Natural killer cell (primary cell): ENCODE measurements around the gene MPLKIP. TPM values are rescaled to one million over a fixed set of nuclear protein-coding genes. Genes with fewer than 3 reads are reported as not detected.

Source experiments
- ATAC-seq, 3 donors: fragments of 150-1000 bp in 2 of 3; fragments of 200-7000 bp in 1 of 3; cut with Tn5 transposase; 1 replicate in 1 of 3; 2 replicates in 2 of 3; pipeline ENCODE4 v1.10.0; 2021; ENCODE audit warnings: mild to moderate bottlenecking in 2 of 3, moderate library complexity in 2 of 3
- DNase-seq, 2 donors: peaks; one replicate each; pipeline versions ENCODE4 v3.0.0 to v3.0.0-alpha.2; 2013 to 2021; ENCODE audit warnings: mixed read lengths in 1 of 2
- H3K27ac ChIP-seq: one replicate; pipeline ENCODE4 v1.5.1; 2013; ENCODE audit warnings: mild to moderate bottlenecking, low read length
- H3K27me3 ChIP-seq: one replicate; pipeline ENCODE4 v1.6.1; 2013; ENCODE audit warnings: low read length; ENCODE audit not compliant: control insufficient read depth, insufficient read depth
- H3K36me3 ChIP-seq: one replicate; pipeline ENCODE4 v1.6.1; 2013; ENCODE audit warnings: low read length; ENCODE audit not compliant: control insufficient read depth, insufficient read depth
- H3K4me1 ChIP-seq: one replicate; pipeline ENCODE4 v1.6.1; 2013; ENCODE audit warnings: low read length; ENCODE audit not compliant: control insufficient read depth, insufficient read depth
- H3K4me3 ChIP-seq: one replicate; pipeline ENCODE4 v1.5.1; 2013; ENCODE audit warnings: low read length
- H3K9me3 ChIP-seq: one replicate; pipeline ENCODE4 v1.6.1; 2013; ENCODE audit warnings: low read length; ENCODE audit not compliant: control insufficient read depth, insufficient read depth
- H3K27ac Mint-ChIP-seq, 2 donors: one replicate each; pipeline ENCODE4 v1.8.0; 2022; ENCODE audit warnings: mild to moderate bottlenecking in 2 of 2, mixed read lengths in 2 of 2, moderate library complexity in 1 of 2
- H3K27me3 Mint-ChIP-seq, 2 donors: one replicate each; pipeline ENCODE4 v1.8.0; 2022; ENCODE audit warnings: low read depth in 2 of 2, mixed read lengths in 2 of 2
- H3K36me3 Mint-ChIP-seq: one replicate; pipeline ENCODE4 v1.8.0; 2022; ENCODE audit warnings: mixed read lengths
- H3K4me1 Mint-ChIP-seq, 2 donors: one replicate each; pipeline ENCODE4 v1.8.0; 2022; ENCODE audit warnings: mixed read lengths in 2 of 2
- H3K4me3 Mint-ChIP-seq: one replicate; pipeline ENCODE4 v1.8.0; 2022; ENCODE audit warnings: mild to moderate bottlenecking, moderate library complexity, mixed read lengths
- H3K9me3 Mint-ChIP-seq, 2 donors: one replicate each; pipeline ENCODE4 v1.8.0; 2022; ENCODE audit warnings: mixed read lengths in 2 of 2
- WGBS: methylation state at CpG from one replicate; pipeline ENCODE4 v1.1.7; 2013; ENCODE audit warnings: missing lambda C conversion rate; ENCODE audit not compliant: insufficient coverage; 5-methylcytosine and 5-hydroxymethylcytosine counted together
- intact Hi-C: fragments of 100-400 bp; cut with micrococcal nuclease; formaldehyde crosslinking; loops from one replicate; pipeline ENCODE4 v1.14.2; 2022
- total RNA-seq, 4 donors: library from RNA; stranded (reverse); fragments of 120-200 nt in 1 of 4; gene quantifications; one replicate each; pipeline versions ENCODE4 v1.2.3 to v1.2.4, GENCODE V29; 2013 to 2022
- TF ChIP-seq, protein P1 (sequence below): fragments of 200-600 bp; IDR thresholded peaks from one replicate; pipeline ENCODE4 v1.8.0; 2022; ENCODE audit warnings: antibody characterized with exemption

Gene MPLKIP
- total RNA-seq, 3 donors from 2014 or later (not counting 1 experiment from before 2014, with no cell fraction given), result 16.0 to 26.9 (median 17.1) TPM

GRCh38 chr7:40095695-40096327 is 38.6 kb downstream of the MPLKIP start:
- peaks cover 54% of the 10 kb centered on the region for H3K36me3 ChIP-seq
- H3K4me3 Mint-ChIP-seq, result no peak overlapping the region
- no CpG with 5 or more reads among the region's 1 CpG for WGBS

GRCh38 chr7:40095230-40095629 is 39.2 kb downstream of the MPLKIP start:
- WGBS, result 86% methylated on average over 1 of the region's 1 CpG
- Mint-ChIP-seq H3K27ac (no peak overlapping the region), H3K4me3 (no peak overlapping the region), H3K36me3 (peaks cover 9% of the 10 kb centered on the region), H3K27me3 (no peaks in the 10 kb centered on the region), H3K9me3 (no peaks in the 10 kb centered on the region), H3K4me1 (no peaks in the 10 kb centered on the region)
- Histone ChIP-seq H3K4me3 (no peak overlapping the region), H3K27ac (no peak overlapping the region), H3K27me3 (no peaks in the 10 kb centered on the region), H3K4me1 (no peaks in the 10 kb centered on the region), H3K36me3 (peaks cover 54% of the 10 kb centered on the region), H3K9me3 (no peaks in the 10 kb centered on the region)
- DNase-seq, result no peak
- TF ChIP-seq, protein P1, sequence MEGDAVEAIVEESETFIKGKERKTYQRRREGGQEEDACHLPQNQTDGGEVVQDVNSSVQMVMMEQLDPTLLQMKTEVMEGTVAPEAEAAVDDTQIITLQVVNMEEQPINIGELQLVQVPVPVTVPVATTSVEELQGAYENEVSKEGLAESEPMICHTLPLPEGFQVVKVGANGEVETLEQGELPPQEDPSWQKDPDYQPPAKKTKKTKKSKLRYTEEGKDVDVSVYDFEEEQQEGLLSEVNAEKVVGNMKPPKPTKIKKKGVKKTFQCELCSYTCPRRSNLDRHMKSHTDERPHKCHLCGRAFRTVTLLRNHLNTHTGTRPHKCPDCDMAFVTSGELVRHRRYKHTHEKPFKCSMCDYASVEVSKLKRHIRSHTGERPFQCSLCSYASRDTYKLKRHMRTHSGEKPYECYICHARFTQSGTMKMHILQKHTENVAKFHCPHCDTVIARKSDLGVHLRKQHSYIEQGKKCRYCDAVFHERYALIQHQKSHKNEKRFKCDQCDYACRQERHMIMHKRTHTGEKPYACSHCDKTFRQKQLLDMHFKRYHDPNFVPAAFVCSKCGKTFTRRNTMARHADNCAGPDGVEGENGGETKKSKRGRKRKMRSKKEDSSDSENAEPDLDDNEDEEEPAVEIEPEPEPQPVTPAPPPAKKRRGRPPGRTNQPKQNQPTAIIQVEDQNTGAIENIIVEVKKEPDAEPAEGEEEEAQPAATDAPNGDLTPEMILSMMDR, result no peak
- ATAC-seq, result no peak
- intact Hi-C loops, result no loop called here

More at GRCh38 chr7:40095695-40096327, 38.6 kb downstream of the MPLKIP start:
- Mint-ChIP-seq H3K36me3 (peaks cover 9% of the 10 kb centered on the region), H3K4me1 (no peaks in the 10 kb centered on the region), H3K27ac (peak overlapping the region; percentile 21 to 39), H3K9me3 (no peaks in the 10 kb centered on the region), H3K27me3 (no peaks in the 10 kb centered on the region)
- DNase-seq (no peak), ATAC-seq (no peak)
- H3K4me1 ChIP-seq, result no peaks in the 10 kb centered on the region
- no peak overlapping the region for H3K27ac ChIP-seq
- H3K27me3 ChIP-seq, result no peaks in the 10 kb centered on the region
- intact Hi-C loops, result no loop called here
- no peak overlapping the region for H3K4me3 ChIP-seq
- no peaks in the 10 kb centered on the region for H3K9me3 ChIP-seq
- TF ChIP-seq, protein P1, result no peak

- no peak for ATAC-seq
- peaks cover 59% of the 10 kb centered on the region for H3K36me3 ChIP-seq
- H3K27me3 Mint-ChIP-seq, result no peaks in the 10 kb centered on the region
- no peak overlapping the region for H3K4me3 Mint-ChIP-seq
- peak overlapping the region in 1 of 2 donors; percentile 22 for H3K27ac Mint-ChIP-seq
- H3K27me3 ChIP-seq, result no peaks in the 10 kb centered on the region
- H3K36me3 Mint-ChIP-seq, result peaks cover 9% of the 10 kb centered on the region
- H3K4me3 ChIP-seq, result no peak overlapping the region
- intact Hi-C loops, result no loop called here
- no peaks in the 10 kb centered on the region for H3K4me1 ChIP-seq
- no peak for DNase-seq
- TF ChIP-seq, protein P1, result no peak
- WGBS, result 96% methylated on average over 8 of the region's 8 CpGs
- no peaks in the 10 kb centered on the region for H3K9me3 ChIP-seq
- H3K27ac ChIP-seq, result no peak overlapping the region
- H3K9me3 Mint-ChIP-seq, result no peaks in the 10 kb centered on the region
- H3K4me1 Mint-ChIP-seq, result no peaks in the 10 kb centered on the region
Observed at GRCh38 chr7:40093631-40094350, 40.6 kb downstream of the MPLKIP start.
